HepG2 (cell line): ENCODE results near the gene PACC1.

Source experiments
- ARID5B ChIP-seq: IDR thresholded peaks from 2 replicates; pipeline ENCODE4 v1.4.0; 2020; ENCODE audit warnings: mild to moderate bottlenecking, missing genetic modification reagents
- EP300 ChIP-seq, 3 experiments: sonication (generic) in 1 of 3; formaldehyde crosslinking in 1 of 3; IDR thresholded peaks; 2 replicates each; pipeline versions ENCODE4 v1.5.1 to v1.6.1; 2011 to 2020; ENCODE audit warnings: low read depth in 2 of 3, low read length in 2 of 3, borderline replicate concordance in 1 of 3, improper control_type of control experiment in 1 of 3, mild to moderate bottlenecking in 1 of 3, missing genetic modification reagents in 1 of 3, moderate library complexity in 1 of 3
- GATAD2A ChIP-seq: IDR thresholded peaks from 2 replicates; pipeline ENCODE4 v1.6.1; 2016
- KAT8 ChIP-seq: IDR thresholded peaks from 2 replicates; pipeline ENCODE4 v1.6.1; 2016; ENCODE audit warnings: missing genetic modification reagents, missing compliant biosample characterization
- KLF9 ChIP-seq: IDR thresholded peaks from 2 replicates; pipeline ENCODE4 v1.6.1; 2016; ENCODE audit warnings: low read depth
- MAFF ChIP-seq: IDR thresholded peaks from 2 replicates; pipeline ENCODE4 v1.6.1; 2011; ENCODE audit warnings: low read depth, low read length, improper control_type of control experiment
- MYC ChIP-seq: sonication (generic); formaldehyde crosslinking; IDR thresholded peaks from 2 replicates; pipeline ENCODE4 v1.9.0; 2021; ENCODE audit warnings: missing genetic modification reagents, borderline replicate concordance
- PBX2 ChIP-seq: IDR thresholded peaks from 2 replicates; pipeline ENCODE4 v1.6.1; 2016; ENCODE audit warnings: control low read depth
- SP4 ChIP-seq: sonication (generic); formaldehyde crosslinking; IDR thresholded peaks from 2 replicates; pipeline ENCODE4 v1.8.1; 2023; ENCODE audit warnings: mild to moderate bottlenecking, missing genetic modification reagents
- TAF15 ChIP-seq: fragments of 200-400 bp; formaldehyde crosslinking; IDR thresholded peaks from one replicate; pipeline ENCODE4 v1.6.1; 2018; ENCODE audit warnings: mild to moderate bottlenecking, low read depth, low read length; ENCODE audit not compliant: poor library complexity, severe bottlenecking
- U2AF2 ChIP-seq: fragments of 200-400 bp; formaldehyde crosslinking; IDR thresholded peaks from 2 replicates; pipeline ENCODE4 v1.6.1; 2017; ENCODE audit warnings: low read depth, mild to moderate bottlenecking, low read length
- ZNF550 ChIP-seq: sonication (generic); formaldehyde crosslinking; IDR thresholded peaks from 2 replicates; pipeline ENCODE4 v1.4.0; 2020; ENCODE audit warnings: mild to moderate bottlenecking, missing genetic modification reagents, borderline replicate concordance
- TF ChIP-seq, protein P1 (sequence below): sonication (generic); formaldehyde crosslinking; IDR thresholded peaks from 2 replicates; pipeline ENCODE4 v1.4.0; 2020; ENCODE audit warnings: low read depth, mild to moderate bottlenecking, missing genetic modification reagents

- TF ChIP-seq MAFF (no peak), TAF15 (no peak), KAT8 (CRISPR knock-in tag) (no peak), MYC (no peak), U2AF2 (no peak), SP4 (CRISPR knock-in tag) (no peak), ZNF550 (CRISPR knock-in tag) (no peak), PBX2 (CRISPR knock-in tag) (no peak), GATAD2A (CRISPR knock-in tag) (no peak), ARID5B (no peak), KLF9 (CRISPR knock-in tag) (no peak), EP300 (IDR thresholded peaks at IDR 0.05; ENCODE audit: low read depth in 2 of 2, low read length in 2 of 2) (no peak), EP300 (CRISPR knock-in tag; IDR thresholded peaks at IDR 0.05; ENCODE audit: borderline replicate concordance) (no peak)
- TF ChIP-seq, protein P1, sequence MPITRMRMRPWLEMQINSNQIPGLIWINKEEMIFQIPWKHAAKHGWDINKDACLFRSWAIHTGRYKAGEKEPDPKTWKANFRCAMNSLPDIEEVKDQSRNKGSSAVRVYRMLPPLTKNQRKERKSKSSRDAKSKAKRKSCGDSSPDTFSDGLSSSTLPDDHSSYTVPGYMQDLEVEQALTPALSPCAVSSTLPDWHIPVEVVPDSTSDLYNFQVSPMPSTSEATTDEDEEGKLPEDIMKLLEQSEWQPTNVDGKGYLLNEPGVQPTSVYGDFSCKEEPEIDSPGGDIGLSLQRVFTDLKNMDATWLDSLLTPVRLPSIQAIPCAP, result no peak
Measured at GRCh38 chr1:212401838-212402582, 12.7 kb downstream of the PACC1 start.
